Right ventricle myocardium superior (tissue), 1 donor: ENCODE results near the gene HS6ST3. TPM values are rescaled to one million over a fixed set of nuclear protein-coding genes. Genes with fewer than 3 reads are reported as not detected.

Experiments used
- ATAC-seq: fragments of 200-7000 bp; cut with Tn5 transposase; one replicate; pipeline ENCODE4 v1.9.1; 2020; ENCODE audit warnings: mild to moderate bottlenecking; ENCODE audit not compliant: poor library complexity
- DNase-seq: peaks from one replicate; pipeline ENCODE4 v3.0.0-alpha.2; 2020
- intact Hi-C: fragments of 100-400 bp; cut with DNase I; formaldehyde crosslinking; loops from one replicate; pipeline ENCODE4 v1.11.2; 2022
- total RNA-seq: library from RNA; stranded (reverse); fragmentation: NEBNext Ultra II Directional; extraction: Animal tissue kit (Norgen Biotek cat#: 25700); gene quantifications from one replicate; pipeline ENCODE4 v1.2.1, GENCODE V29; 2021
- donor health status: DM: no; HTN: yes; CAD: no; lungs with severe emphysema.

Gene HS6ST3
- total RNA-seq, 1 donor from 2014 or later = 0.56 TPM

- intact Hi-C loops = no loop called here
- no peak for DNase-seq
- ATAC-seq = no peak
Observed at GRCh38 chr13:96671073-96671472, 581.2 kb downstream of the HS6ST3 start.

GRCh38 chr13:96672016-96672415 is 582.1 kb downstream of the HS6ST3 start:
- DNase-seq (no peak), ATAC-seq (no peak)
- intact Hi-C loops = no loop called here

- DNase-seq = no peak
- ATAC-seq = no peak
- intact Hi-C loops = no loop called here
Observed at GRCh38 chr13:96673825-96674224, 583.9 kb downstream of the HS6ST3 start.

- intact Hi-C loops = no loop called here
- no peak for DNase-seq
Observed at GRCh38 chr13:96677029-96677428, 587.1 kb downstream of the HS6ST3 start.

GRCh38 chr13:96678801-96679200 is 588.9 kb downstream of the HS6ST3 start:
- ATAC-seq (no peak), DNase-seq (no peak)
- intact Hi-C loops = no loop called here

More at GRCh38 chr13:96677029-96677428, 587.1 kb downstream of the HS6ST3 start:
- ATAC-seq = no peak

GRCh38 chr13:96680898-96681297 is 591.0 kb downstream of the HS6ST3 start:
- no peak for ATAC-seq
- intact Hi-C loops = no loop called here
- no peak for DNase-seq

GRCh38 chr13:96681766-96682165 is 591.9 kb downstream of the HS6ST3 start:
- DNase-seq (no peak), ATAC-seq (no peak)
- intact Hi-C loops = no loop called here

GRCh38 chr13:96684469-96684868 is 594.6 kb downstream of the HS6ST3 start:
- no peak for DNase-seq
- intact Hi-C loops = no loop called here
- peak; percentile 81 for ATAC-seq

GRCh38 chr13:96684907-96685306 is 595.0 kb downstream of the HS6ST3 start:
- no peak for DNase-seq
- no peak for ATAC-seq
- intact Hi-C loops = no loop called here

GRCh38 chr13:96686286-96686685 is 596.4 kb downstream of the HS6ST3 start:
- ATAC-seq (no peak), DNase-seq (no peak)
- intact Hi-C loops = no loop called here

GRCh38 chr13:96687191-96687590 is 597.3 kb downstream of the HS6ST3 start:
- ATAC-seq (no peak), DNase-seq (no peak)
- intact Hi-C loops = no loop called here

- intact Hi-C loops = no loop called here
- ATAC-seq = no peak
Observed at GRCh38 chr13:96690998-96691397, 601.1 kb downstream of the HS6ST3 start.

GRCh38 chr13:96696389-96696900 is 606.5 kb downstream of the HS6ST3 start:
- DNase-seq (peak; percentile 35), ATAC-seq (no peak)
- intact Hi-C loops = no loop called here

More at GRCh38 chr13:96690998-96691397, 601.1 kb downstream of the HS6ST3 start:
- DNase-seq = no peak

GRCh38 chr13:96700657-96701056 is 610.8 kb downstream of the HS6ST3 start:
- DNase-seq (no peak), ATAC-seq (no peak)
- intact Hi-C loops = no loop called here

- intact Hi-C loops = no loop called here
- ATAC-seq (no peak), DNase-seq (no peak)
Observed at GRCh38 chr13:96707146-96707545, 617.2 kb downstream of the HS6ST3 start.

GRCh38 chr13:96710166-96710862 is 620.4 kb downstream of the HS6ST3 start:
- intact Hi-C loops = no loop called here
- ATAC-seq = no peak
- no peak for DNase-seq

- no peak for ATAC-seq
- DNase-seq = no peak
- intact Hi-C loops = no loop called here
Observed at GRCh38 chr13:96720446-96720845, 630.5 kb downstream of the HS6ST3 start.

- intact Hi-C loops = no loop called here
- DNase-seq (no peak), ATAC-seq (no peak)
Observed at GRCh38 chr13:96726651-96727050, 636.7 kb downstream of the HS6ST3 start.

- ATAC-seq (no peak), DNase-seq (no peak)
- intact Hi-C loops = no loop called here
Observed at GRCh38 chr13:96728463-96728862, 638.6 kb downstream of the HS6ST3 start.

GRCh38 chr13:96730676-96731075 is 640.8 kb downstream of the HS6ST3 start:
- ATAC-seq (no peak), DNase-seq (no peak)
- intact Hi-C loops = no loop called here

- no peak for ATAC-seq
- intact Hi-C loops = no loop called here
- DNase-seq = no peak
Observed at GRCh38 chr13:96734499-96734898, 644.6 kb downstream of the HS6ST3 start.
